ENCODE measurements around the gene WDFY4.

- no peak for TF ChIP-seq NRF1 (conservative IDR thresholded peaks at IDR 0.05 in 1 of 2, IDR thresholded peaks at IDR 0.05 in 1 of 2)
- no peak for TF ChIP-seq FOSL1 (tag; conservative IDR thresholded peaks at IDR 0.05)
- TF ChIP-seq ZBTB49 (CRISPR knock-in tag; IDR thresholded peaks at IDR 0.05; ENCODE audit: borderline replicate concordance): no peak
- TF ChIP-seq RBM17 (IDR thresholded peaks at IDR 0.05; ENCODE audit: borderline replicate concordance, low read depth, low read length): no peak
- TF ChIP-seq MEF2A (IDR thresholded peaks at IDR 0.05; ENCODE audit: control insufficient read depth, low read depth, low read length): no peak
- TF ChIP-seq NR2C2 (CRISPR knock-in tag; IDR thresholded peaks at IDR 0.05): no peak
- no peak for TF ChIP-seq NR2C2 (tag; IDR thresholded peaks at IDR 0.05)
Observed at GRCh38 chr10:48982584-48982983, 297.9 kb downstream of the WDFY4 start.
